ENCODE measurements around the gene CTNND2. TPM values are rescaled to one million over a fixed set of nuclear protein-coding genes. Genes with fewer than 3 reads are reported as not detected.
A peak's percentile ranks its signal among the peaks of the same experiment; 100 is the strongest.

CTNND2 gene
- total RNA-seq, 1 donor from 2014 or later = 13.9 TPM

- peak overlapping the region; percentile 33 for H3K4me2 ChIP-seq
- H3F3A ChIP-seq (ENCODE audit: low read depth) = no peaks in the 10 kb centered on the region
- Mint-ChIP-seq H3K4me3 (no peak overlapping the region), H3K27me3 (ENCODE audit: insufficient read depth, low read depth) (no peaks in the 10 kb centered on the region), H3K27ac (no peak overlapping the region), H3K36me3 (peaks cover 3% of the 10 kb centered on the region), H3K9me3 (peaks cover 2% of the 10 kb centered on the region), H3K4me1 (peaks cover 15% of the 10 kb centered on the region)
- H3K79me2 ChIP-seq (ENCODE audit: low read depth) = no peaks in the 10 kb centered on the region
- no peaks in the 10 kb centered on the region for H3K36me3 ChIP-seq
- H3K27ac ChIP-seq = no peak overlapping the region
- no peaks in the 10 kb centered on the region for H3K9me3 ChIP-seq (ENCODE audit: low read depth)
- DNase-seq (ENCODE audit: low spot score) = peak; percentile 69
- H3K9ac ChIP-seq = no peak overlapping the region
- no peak overlapping the region for H3K4me3 ChIP-seq
- H2AFZ ChIP-seq (replicated peaks) = no peak overlapping the region
- H4K20me1 ChIP-seq (ENCODE audit: low read depth) = no peaks in the 10 kb centered on the region
- TF ChIP-seq EZH2 (IDR thresholded peaks at IDR 0.05) (no peak), EZH2phosphoT487 (IDR thresholded peaks at IDR 0.05) (peak; percentile 84)
- no peaks in the 10 kb centered on the region for H3K27me3 ChIP-seq
- peaks cover 23% of the 10 kb centered on the region for H3K4me1 ChIP-seq
These were observed 455.0 kb downstream of the CTNND2 start for GRCh38 chr5:11449217-11449616.

GRCh38 chr5:11443831-11444230 lies 460.4 kb downstream of the CTNND2 start:
- H2AFZ ChIP-seq (replicated peaks) = no peak overlapping the region
- peaks cover 12% of the 10 kb centered on the region for H3K4me1 ChIP-seq
- H3K27ac ChIP-seq = no peak overlapping the region
- Mint-ChIP-seq H3K4me1 (peaks cover 21% of the 10 kb centered on the region), H3K27ac (no peak overlapping the region), H3K36me3 (peaks cover under 1% of the 10 kb centered on the region), H3K4me3 (no peak overlapping the region), H3K9me3 (peaks cover 2% of the 10 kb centered on the region), H3K27me3 (ENCODE audit: insufficient read depth, low read depth) (no peaks in the 10 kb centered on the region)
- H3K4me3 ChIP-seq = no peak overlapping the region
- no peaks in the 10 kb centered on the region for H3F3A ChIP-seq (ENCODE audit: low read depth)
- no peaks in the 10 kb centered on the region for H3K9me3 ChIP-seq (ENCODE audit: low read depth)
- H3K79me2 ChIP-seq (ENCODE audit: low read depth) = no peaks in the 10 kb centered on the region
- no peak overlapping the region for H3K9ac ChIP-seq
- TF ChIP-seq EZH2 (IDR thresholded peaks at IDR 0.05) (no peak), EZH2phosphoT487 (IDR thresholded peaks at IDR 0.05) (no peak), CTCF (IDR thresholded peaks at IDR 0.05) (no peak)
- H3K4me2 ChIP-seq = no peak overlapping the region
- DNase-seq (ENCODE audit: low spot score) = no peak
- H4K20me1 ChIP-seq (ENCODE audit: low read depth) = no peaks in the 10 kb centered on the region
- no peaks in the 10 kb centered on the region for H3K27me3 ChIP-seq
- H3K36me3 ChIP-seq = no peaks in the 10 kb centered on the region

GRCh38 chr5:11432116-11432515 lies 472.1 kb downstream of the CTNND2 start:
- Histone ChIP-seq H3K27me3 (no peaks in the 10 kb centered on the region), H4K20me1 (ENCODE audit: low read depth) (no peaks in the 10 kb centered on the region), H3K9ac (no peak overlapping the region), H3K4me3 (no peak overlapping the region), H3K9me3 (ENCODE audit: low read depth) (no peaks in the 10 kb centered on the region), H2AFZ (replicated peaks) (no peak overlapping the region), H3K4me1 (no peaks in the 10 kb centered on the region), H3K27ac (no peak overlapping the region), H3K4me2 (no peak overlapping the region), H3F3A (ENCODE audit: low read depth) (no peaks in the 10 kb centered on the region), H3K36me3 (no peaks in the 10 kb centered on the region), H3K79me2 (ENCODE audit: low read depth) (no peaks in the 10 kb centered on the region)
- no peak overlapping the region for H3K27ac Mint-ChIP-seq
- peaks cover 2% of the 10 kb centered on the region for H3K36me3 Mint-ChIP-seq
- peaks cover 12% of the 10 kb centered on the region for H3K4me1 Mint-ChIP-seq
- no peak overlapping the region for H3K4me3 Mint-ChIP-seq
- H3K27me3 Mint-ChIP-seq (ENCODE audit: insufficient read depth, low read depth) = peaks cover 2% of the 10 kb centered on the region
- H3K9me3 Mint-ChIP-seq = peaks cover 2% of the 10 kb centered on the region
- DNase-seq (ENCODE audit: low spot score) = no peak
- no peak for TF ChIP-seq EZH2phosphoT487 (IDR thresholded peaks at IDR 0.05)
- TF ChIP-seq EZH2 (IDR thresholded peaks at IDR 0.05) = no peak
- no peak for TF ChIP-seq CTCF (IDR thresholded peaks at IDR 0.05)

DNA sequence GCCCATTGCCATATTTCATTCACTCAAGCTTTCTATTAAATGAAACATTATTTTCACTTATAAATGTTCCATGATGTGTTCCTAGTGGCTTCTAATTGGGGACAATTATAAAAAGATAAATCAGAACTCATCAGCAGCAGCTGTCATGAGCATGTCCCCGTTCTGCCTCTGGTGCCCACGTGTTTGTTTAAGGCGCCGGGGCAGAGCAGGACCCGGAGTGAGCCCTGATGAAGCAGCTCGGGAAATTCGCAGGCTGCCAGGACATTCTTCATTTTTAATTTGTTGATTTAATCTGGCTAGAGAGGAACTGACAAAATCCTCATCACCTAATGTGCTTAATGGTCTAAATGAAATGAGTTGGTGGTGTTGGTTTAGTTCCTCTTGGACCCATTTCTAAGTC lies 475.0 kb downstream of the CTNND2 start:
- no peak overlapping the region for H3K9ac ChIP-seq
- H3K36me3 ChIP-seq = no peaks in the 10 kb centered on the region
- Mint-ChIP-seq H3K4me3 (no peak overlapping the region), H3K4me1 (peaks cover 12% of the 10 kb centered on the region), H3K36me3 (no peaks in the 10 kb centered on the region), H3K27me3 (ENCODE audit: insufficient read depth, low read depth) (peaks cover 2% of the 10 kb centered on the region), H3K27ac (no peak overlapping the region), H3K9me3 (no peaks in the 10 kb centered on the region)
- no peaks in the 10 kb centered on the region for H3F3A ChIP-seq (ENCODE audit: low read depth)
- no peak overlapping the region for H3K4me3 ChIP-seq
- no peaks in the 10 kb centered on the region for H3K79me2 ChIP-seq (ENCODE audit: low read depth)
- H3K27me3 ChIP-seq = no peaks in the 10 kb centered on the region
- H3K9me3 ChIP-seq (ENCODE audit: low read depth) = no peaks in the 10 kb centered on the region
- no peak overlapping the region for H3K4me2 ChIP-seq
- H3K4me1 ChIP-seq = peaks cover 11% of the 10 kb centered on the region
- no peak overlapping the region for H2AFZ ChIP-seq (replicated peaks)
- no peak overlapping the region for H3K27ac ChIP-seq
- TF ChIP-seq CTCF (IDR thresholded peaks at IDR 0.05) = no peak
- no peak for TF ChIP-seq EZH2 (IDR thresholded peaks at IDR 0.05)
- no peak for TF ChIP-seq EZH2phosphoT487 (IDR thresholded peaks at IDR 0.05)
- no peak for DNase-seq (ENCODE audit: low spot score)
- H4K20me1 ChIP-seq (ENCODE audit: low read depth) = no peaks in the 10 kb centered on the region
